HL-60 (cell line): ENCODE measurements around the gene FBXL12.
"Not testable (repeated sequence)": the region's sequence is repeated elsewhere in the genome, so short reads cannot be mapped to it uniquely, and the experiment has no call there.

Experiments
- DNase-seq, 2 experiments: peaks; one replicate each; pipeline ENCODE4 v3.0.0-alpha.2; 2010 to 2020; ENCODE audit warnings: low read depth in 1 of 2, low spot score in 1 of 2
- H3K27ac ChIP-seq: fragments of 250-450 bp; sonication (Bioruptor Pico); replicated peaks from 2 replicates; pipeline ENCODE4 v1.5.1; 2020; ENCODE audit warnings: mild to moderate bottlenecking, moderate library complexity
- H3K27me3 ChIP-seq: fragments of 250-450 bp; sonication (Bioruptor Pico); 2 replicates; pipeline ENCODE4 v1.5.1; 2021; ENCODE audit warnings: mild to moderate bottlenecking, moderate library complexity; ENCODE audit not compliant: insufficient read depth, poor library complexity, severe bottlenecking
- H3K4me3 ChIP-seq: replicated peaks from 2 replicates; pipeline ENCODE4 v1.5.1; 2011; ENCODE audit warnings: mild to moderate bottlenecking, control low read depth, low read length; ENCODE audit not compliant: insufficient read depth
- GABPA ChIP-seq: IDR thresholded peaks from 2 replicates; pipeline ENCODE4 v1.6.1; 2012; ENCODE audit warnings: low read depth
- POLR2AphosphoS5 ChIP-seq: IDR thresholded peaks from 2 replicates; pipeline ENCODE4 v1.6.1; 2012; ENCODE audit warnings: low read depth
- SPI1 ChIP-seq: IDR thresholded peaks from 2 replicates; pipeline ENCODE4 v1.6.1; 2012; ENCODE audit warnings: low read depth, mild to moderate bottlenecking, borderline replicate concordance
- TF ChIP-seq, protein P1 (sequence below): IDR thresholded peaks from 2 replicates; pipeline ENCODE4 v1.6.1; 2012; ENCODE audit warnings: low read depth; ENCODE audit not compliant: insufficient replicate concordance
- TF ChIP-seq, protein P2 (sequence below): IDR thresholded peaks from one replicate; pipeline ENCODE4 v1.5.1; 2011; ENCODE audit warnings: low read length, control low read depth, inconsistent platforms; ENCODE audit not compliant: insufficient read depth

Gene FBXL12

DNA sequence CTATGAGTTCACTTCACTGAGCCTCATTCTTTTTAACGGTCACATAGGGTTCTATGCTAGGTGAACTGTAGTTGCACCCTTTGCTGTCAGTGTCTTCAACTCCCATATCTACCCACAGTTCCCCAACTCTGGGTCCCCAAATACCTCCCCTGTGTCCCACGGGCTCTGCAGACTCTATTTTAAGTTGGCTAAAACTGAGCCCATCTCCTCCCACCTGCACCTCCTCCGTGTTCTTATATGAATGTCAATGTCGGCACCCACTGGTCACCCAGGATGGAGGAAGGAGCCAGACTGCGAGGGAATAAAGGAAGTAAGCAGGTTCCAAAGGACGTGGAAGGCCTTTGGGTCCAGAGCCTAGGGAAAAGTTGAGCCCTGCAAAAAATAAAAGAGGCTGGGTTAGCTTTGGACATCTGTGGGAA lies 15.4 kb upstream of the FBXL12 start:
- Histone ChIP-seq H3K27me3 (no peaks in the 10 kb centered on the region), H3K27ac (peak overlapping the region; percentile 76; the same call in 1 of the 2 replicates), H3K4me3 (peak overlapping the region; percentile 87)
- TF ChIP-seq SPI1 (no peak), POLR2AphosphoS5 (no peak), GABPA (no peak)
- TF ChIP-seq, protein P1, sequence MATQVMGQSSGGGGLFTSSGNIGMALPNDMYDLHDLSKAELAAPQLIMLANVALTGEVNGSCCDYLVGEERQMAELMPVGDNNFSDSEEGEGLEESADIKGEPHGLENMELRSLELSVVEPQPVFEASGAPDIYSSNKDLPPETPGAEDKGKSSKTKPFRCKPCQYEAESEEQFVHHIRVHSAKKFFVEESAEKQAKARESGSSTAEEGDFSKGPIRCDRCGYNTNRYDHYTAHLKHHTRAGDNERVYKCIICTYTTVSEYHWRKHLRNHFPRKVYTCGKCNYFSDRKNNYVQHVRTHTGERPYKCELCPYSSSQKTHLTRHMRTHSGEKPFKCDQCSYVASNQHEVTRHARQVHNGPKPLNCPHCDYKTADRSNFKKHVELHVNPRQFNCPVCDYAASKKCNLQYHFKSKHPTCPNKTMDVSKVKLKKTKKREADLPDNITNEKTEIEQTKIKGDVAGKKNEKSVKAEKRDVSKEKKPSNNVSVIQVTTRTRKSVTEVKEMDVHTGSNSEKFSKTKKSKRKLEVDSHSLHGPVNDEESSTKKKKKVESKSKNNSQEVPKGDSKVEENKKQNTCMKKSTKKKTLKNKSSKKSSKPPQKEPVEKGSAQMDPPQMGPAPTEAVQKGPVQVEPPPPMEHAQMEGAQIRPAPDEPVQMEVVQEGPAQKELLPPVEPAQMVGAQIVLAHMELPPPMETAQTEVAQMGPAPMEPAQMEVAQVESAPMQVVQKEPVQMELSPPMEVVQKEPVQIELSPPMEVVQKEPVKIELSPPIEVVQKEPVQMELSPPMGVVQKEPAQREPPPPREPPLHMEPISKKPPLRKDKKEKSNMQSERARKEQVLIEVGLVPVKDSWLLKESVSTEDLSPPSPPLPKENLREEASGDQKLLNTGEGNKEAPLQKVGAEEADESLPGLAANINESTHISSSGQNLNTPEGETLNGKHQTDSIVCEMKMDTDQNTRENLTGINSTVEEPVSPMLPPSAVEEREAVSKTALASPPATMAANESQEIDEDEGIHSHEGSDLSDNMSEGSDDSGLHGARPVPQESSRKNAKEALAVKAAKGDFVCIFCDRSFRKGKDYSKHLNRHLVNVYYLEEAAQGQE, result no peak
- TF ChIP-seq, protein P2, sequence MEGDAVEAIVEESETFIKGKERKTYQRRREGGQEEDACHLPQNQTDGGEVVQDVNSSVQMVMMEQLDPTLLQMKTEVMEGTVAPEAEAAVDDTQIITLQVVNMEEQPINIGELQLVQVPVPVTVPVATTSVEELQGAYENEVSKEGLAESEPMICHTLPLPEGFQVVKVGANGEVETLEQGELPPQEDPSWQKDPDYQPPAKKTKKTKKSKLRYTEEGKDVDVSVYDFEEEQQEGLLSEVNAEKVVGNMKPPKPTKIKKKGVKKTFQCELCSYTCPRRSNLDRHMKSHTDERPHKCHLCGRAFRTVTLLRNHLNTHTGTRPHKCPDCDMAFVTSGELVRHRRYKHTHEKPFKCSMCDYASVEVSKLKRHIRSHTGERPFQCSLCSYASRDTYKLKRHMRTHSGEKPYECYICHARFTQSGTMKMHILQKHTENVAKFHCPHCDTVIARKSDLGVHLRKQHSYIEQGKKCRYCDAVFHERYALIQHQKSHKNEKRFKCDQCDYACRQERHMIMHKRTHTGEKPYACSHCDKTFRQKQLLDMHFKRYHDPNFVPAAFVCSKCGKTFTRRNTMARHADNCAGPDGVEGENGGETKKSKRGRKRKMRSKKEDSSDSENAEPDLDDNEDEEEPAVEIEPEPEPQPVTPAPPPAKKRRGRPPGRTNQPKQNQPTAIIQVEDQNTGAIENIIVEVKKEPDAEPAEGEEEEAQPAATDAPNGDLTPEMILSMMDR, result no peak
- DNase-seq, result no peak

DNA sequence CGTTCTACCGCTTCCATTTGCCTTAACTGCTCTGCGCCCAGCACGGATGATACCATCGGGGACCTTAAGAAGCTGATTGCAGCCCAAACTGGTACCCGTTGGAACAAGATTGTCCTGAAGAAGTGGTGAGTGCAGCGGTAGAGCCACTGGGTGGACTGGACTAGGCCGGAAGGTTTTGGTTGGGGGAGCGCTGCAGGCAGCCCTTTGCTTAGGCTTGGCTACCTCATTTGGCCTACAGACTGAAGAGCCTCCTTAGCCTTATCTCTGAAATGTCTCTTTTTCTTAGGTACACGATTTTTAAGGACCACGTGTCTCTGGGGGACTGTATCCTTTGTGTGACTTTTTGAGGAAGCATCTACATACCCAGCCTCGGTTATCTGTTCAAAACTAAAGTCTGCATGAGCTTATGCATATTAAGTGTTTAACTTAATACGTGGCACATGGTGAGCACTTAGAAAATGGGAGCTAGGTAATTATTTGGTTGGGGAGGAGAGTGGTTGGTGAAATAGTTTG lies 9.7 kb upstream of the FBXL12 start:
- peak overlapping the region; percentile 79 for H3K27ac ChIP-seq
- peak in 1 of 2 experiments; percentile 13 for DNase-seq
- H3K4me3 ChIP-seq, result peak overlapping the region; percentile 100
- TF ChIP-seq, protein P2, result no peak
- no peaks in the 10 kb centered on the region for H3K27me3 ChIP-seq

DNA sequence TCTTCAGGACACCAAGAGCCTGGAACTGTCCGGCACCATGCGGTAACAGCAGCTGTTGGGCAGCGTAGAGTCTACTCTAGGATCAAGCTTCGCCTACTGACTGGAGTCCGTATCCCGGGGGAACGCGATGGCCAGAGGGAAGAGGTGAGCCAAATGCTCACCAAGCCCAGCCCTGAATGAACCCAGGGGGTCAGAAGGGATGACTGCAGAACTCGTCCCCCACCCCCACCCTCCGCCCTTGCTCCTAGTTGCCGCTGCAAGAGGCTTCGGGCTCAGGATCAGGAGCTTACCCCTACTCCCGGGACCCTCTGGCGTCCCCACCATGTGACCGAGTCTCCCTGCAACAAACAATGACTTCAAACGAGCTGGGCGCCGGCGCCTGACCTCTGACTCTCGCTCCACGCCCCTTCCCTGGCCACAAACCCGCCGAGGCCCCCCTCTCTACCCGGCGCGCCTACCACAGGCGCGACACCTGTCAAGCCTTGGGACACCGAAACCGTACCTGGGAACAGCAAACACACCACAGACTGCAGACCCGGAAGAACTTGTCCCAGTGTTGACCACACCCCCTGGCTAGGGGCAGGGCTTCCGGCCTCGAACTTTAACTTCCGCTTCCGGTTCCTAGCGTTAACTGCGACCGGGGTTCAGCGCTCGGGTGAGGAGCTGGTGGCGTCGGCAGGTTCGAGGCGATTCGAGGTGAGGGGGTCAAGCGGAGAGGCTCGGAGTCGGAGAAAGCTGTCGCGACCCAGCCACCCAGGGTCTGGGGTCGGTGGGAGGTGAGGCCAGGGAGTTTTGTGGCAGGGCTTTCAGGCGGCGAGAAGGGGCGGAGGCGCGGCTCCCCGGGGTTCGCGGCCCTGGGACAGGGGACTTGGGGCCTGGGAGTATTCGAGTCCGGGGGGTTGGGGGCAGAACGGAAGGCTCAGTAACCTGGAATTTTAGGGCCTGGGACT lies 8.7 kb upstream of the FBXL12 start, which contains the start of gene UBL5:
Gene UBL5, plus strand, starts transcription at position 630 of the 950 bp plus-strand sequence. CDS start 420 bp downstream, outside the sequence.
- peak within 1 kb of the TSS; percentile 79 for H3K27ac ChIP-seq
- H3K4me3 ChIP-seq, result peak within 1 kb of the TSS; percentile 100
- peak; percentile 93 to 96 for DNase-seq
- TF ChIP-seq POLR2AphosphoS5, result peak; percentile 84; the same call in 1 of the 2 replicates
- peak; percentile 98 for TF ChIP-seq GABPA
- no peak for TF ChIP-seq SPI1
- TF ChIP-seq, protein P1, result no peak
- no peaks in the 10 kb centered on the region for H3K27me3 ChIP-seq

DNA sequence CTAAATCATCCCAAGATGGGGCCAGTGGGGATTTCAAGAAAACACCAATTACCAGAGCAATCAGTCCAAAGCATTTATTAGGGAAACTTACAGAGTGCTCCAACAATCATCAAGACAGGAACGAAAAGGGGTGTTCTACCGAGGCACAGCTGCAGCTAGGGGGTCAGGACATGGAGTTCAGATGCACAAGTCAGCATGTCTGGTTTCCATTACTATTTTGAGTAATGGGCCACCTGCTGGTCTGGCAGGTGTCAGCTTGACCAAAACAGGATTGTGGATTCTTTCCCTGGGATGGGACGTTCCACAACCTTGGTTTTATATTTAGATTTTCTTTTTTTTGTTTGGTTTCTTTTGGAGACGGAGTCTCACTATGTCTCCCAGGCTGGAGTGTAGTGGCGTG lies 4.9 kb upstream of the FBXL12 start:
- no peak for DNase-seq
- TF ChIP-seq, protein P1, result no peak
- TF ChIP-seq SPI1 (no peak), POLR2AphosphoS5 (no peak), GABPA (no peak)
- TF ChIP-seq, protein P2, result no peak
- H3K4me3 ChIP-seq, result no peak overlapping the region
- no peaks in the 10 kb centered on the region for H3K27me3 ChIP-seq
- no peak overlapping the region for H3K27ac ChIP-seq

DNA sequence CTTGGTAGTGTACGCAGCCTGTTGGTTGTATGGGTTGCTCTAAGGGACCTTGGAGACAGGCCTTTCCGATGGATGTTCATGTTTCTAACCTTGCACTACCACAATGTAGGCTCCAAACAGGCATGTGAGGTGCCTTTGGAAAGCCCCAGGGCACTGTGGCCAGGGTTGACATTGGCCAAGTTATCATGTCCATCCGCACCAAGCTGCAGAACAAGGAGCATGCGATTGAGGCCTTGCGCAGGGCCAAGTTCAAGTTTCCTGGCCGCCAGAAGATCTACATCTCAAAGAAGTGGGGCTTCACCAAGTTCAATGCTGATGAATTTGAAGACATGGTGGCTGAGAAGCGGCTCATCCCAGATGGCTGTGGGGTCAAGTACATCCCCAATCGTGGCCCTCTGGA lies 1.2 kb upstream of the FBXL12 start:
- H3K27me3 ChIP-seq, DNase-seq: not testable (repeated sequence)
- H3K4me3 ChIP-seq, result peak overlapping the region; percentile 39
- 0 out of 2 replicates have a peak overlapping the region, but pooled peaks have one; percentile 1 for H3K27ac ChIP-seq
